Natural killer cell treated with Interleukin-12 subunit alpha and Interleukin-12 subunit beta and Interleukin-15 and Interleukin-18, amount 100 ng/mL, for 72 hours (primary cell): Measurements from ENCODE around the gene BHLHA15. TPM values are rescaled to one million over a fixed set of nuclear protein-coding genes. Genes with fewer than 3 reads are reported as not detected.
A peak's percentile ranks its signal among the peaks of the same experiment; 100 is the strongest.

Experiments
- ATAC-seq, 2 donors: fragments of 150-1000 bp; cut with Tn5 transposase in 1 of 2; sonication (Bioruptor Pico), chemical (Tn5 transposase) in 1 of 2; 2 replicates each; pipeline ENCODE4 v1.10.0; 2021
- DNase-seq: peaks from one replicate; pipeline ENCODE4 v3.0.0; 2022; ENCODE audit warnings: low spot score
- H3K27ac Mint-ChIP-seq, 2 donors: 1 replicate in 1 of 2; 2 replicates in 1 of 2; pipeline ENCODE4 v1.8.0; 2022; ENCODE audit warnings: mixed read lengths in 2 of 2, mild to moderate bottlenecking in 1 of 2, moderate library complexity in 1 of 2
- H3K27me3 Mint-ChIP-seq, 2 donors: 1 replicate in 1 of 2; 2 replicates in 1 of 2; pipeline ENCODE4 v1.8.0; 2022; ENCODE audit warnings: mixed read lengths in 2 of 2
- H3K36me3 Mint-ChIP-seq: one replicate; pipeline ENCODE4 v1.8.0; 2022; ENCODE audit warnings: mixed read lengths
- H3K4me1 Mint-ChIP-seq, 2 donors: 1 replicate in 1 of 2; 2 replicates in 1 of 2; pipeline ENCODE4 v1.8.0; 2022; ENCODE audit warnings: low read depth in 2 of 2, mixed read lengths in 2 of 2, mild to moderate bottlenecking in 1 of 2
- H3K4me3 Mint-ChIP-seq: one replicate; pipeline ENCODE4 v1.8.0; 2022; ENCODE audit warnings: mixed read lengths
- H3K9me3 Mint-ChIP-seq: 2 replicates; pipeline ENCODE4 v1.8.0; 2022; ENCODE audit warnings: mixed read lengths
- total RNA-seq, 2 donors: library from RNA; stranded (reverse); gene quantifications; one replicate each; pipeline ENCODE4 v1.2.3, GENCODE V29; 2022

BHLHA15 gene
- total RNA-seq, 2 donors from 2014 or later, result 1.8 to 2.4 TPM

- ATAC-seq, result no peak
- Mint-ChIP-seq H3K36me3 (no peaks in the 10 kb centered on the region), H3K27ac (no peak overlapping the region), H3K9me3 (no peaks in the 10 kb centered on the region), H3K27me3 (no peaks in the 10 kb centered on the region), H3K4me3 (no peak overlapping the region), H3K4me1 (no peaks in the 10 kb centered on the region)
- DNase-seq, result no peak
Observed at GRCh38 chr7:98175260-98175940, 35.8 kb upstream of the BHLHA15 start.

GRCh38 chr7:98177553-98177952, 33.7 kb upstream of the BHLHA15 start:
- no peak for ATAC-seq
- Mint-ChIP-seq H3K9me3 (no peaks in the 10 kb centered on the region), H3K36me3 (no peaks in the 10 kb centered on the region), H3K27ac (no peak overlapping the region), H3K4me3 (no peak overlapping the region), H3K4me1 (no peaks in the 10 kb centered on the region), H3K27me3 (no peaks in the 10 kb centered on the region)
- DNase-seq, result no peak

- no peaks in the 10 kb centered on the region for H3K36me3 Mint-ChIP-seq
- no peaks in the 10 kb centered on the region for H3K9me3 Mint-ChIP-seq
- H3K27ac Mint-ChIP-seq, result no peak overlapping the region
- no peaks in the 10 kb centered on the region for H3K4me1 Mint-ChIP-seq
- H3K4me3 Mint-ChIP-seq, result no peak overlapping the region
- no peak for ATAC-seq
- H3K27me3 Mint-ChIP-seq, result no peaks in the 10 kb centered on the region
- DNase-seq, result no peak
Observed at GRCh38 chr7:98178321-98178720, 32.9 kb upstream of the BHLHA15 start.

- no peak overlapping the region for H3K4me3 Mint-ChIP-seq
- no peaks in the 10 kb centered on the region for H3K27me3 Mint-ChIP-seq
- no peaks in the 10 kb centered on the region for H3K9me3 Mint-ChIP-seq
- no peaks in the 10 kb centered on the region for H3K36me3 Mint-ChIP-seq
- DNase-seq (no peak), ATAC-seq (no peak)
- no peaks in the 10 kb centered on the region for H3K4me1 Mint-ChIP-seq
- no peak overlapping the region for H3K27ac Mint-ChIP-seq
Observed at GRCh38 chr7:98178762-98179490, 32.3 kb upstream of the BHLHA15 start.

GRCh38 chr7:98180751-98181150, 30.5 kb upstream of the BHLHA15 start:
- Mint-ChIP-seq H3K4me3 (no peak overlapping the region), H3K9me3 (no peaks in the 10 kb centered on the region), H3K27ac (no peak overlapping the region), H3K27me3 (no peaks in the 10 kb centered on the region), H3K36me3 (no peaks in the 10 kb centered on the region), H3K4me1 (no peaks in the 10 kb centered on the region)
- DNase-seq (no peak), ATAC-seq (no peak)

GRCh38 chr7:98185101-98185500, 26.1 kb upstream of the BHLHA15 start:
- no peaks in the 10 kb centered on the region for H3K27me3 Mint-ChIP-seq
- DNase-seq (no peak), ATAC-seq (no peak)
- peaks cover 3 to 5% of the 10 kb centered on the region in 2 donors for H3K4me1 Mint-ChIP-seq
- H3K4me3 Mint-ChIP-seq, result no peak overlapping the region
- H3K27ac Mint-ChIP-seq, result no peak overlapping the region
- peaks cover 6% of the 10 kb centered on the region for H3K36me3 Mint-ChIP-seq
- H3K9me3 Mint-ChIP-seq, result no peaks in the 10 kb centered on the region

- ATAC-seq, result no peak
- H3K4me3 Mint-ChIP-seq, result no peak overlapping the region
- H3K27ac Mint-ChIP-seq, result no peak overlapping the region
- peaks cover 5 to 6% of the 10 kb centered on the region in 2 donors for H3K4me1 Mint-ChIP-seq
- DNase-seq, result no peak
- no peaks in the 10 kb centered on the region for H3K9me3 Mint-ChIP-seq
- no peaks in the 10 kb centered on the region for H3K27me3 Mint-ChIP-seq
- peaks cover 6% of the 10 kb centered on the region for H3K36me3 Mint-ChIP-seq
Observed at GRCh38 chr7:98186452-98187137, 24.6 kb upstream of the BHLHA15 start.

- DNase-seq (no peak), ATAC-seq (no peak)
- Mint-ChIP-seq H3K4me3 (no peak overlapping the region), H3K27me3 (no peaks in the 10 kb centered on the region), H3K36me3 (peaks cover 6% of the 10 kb centered on the region), H3K9me3 (no peaks in the 10 kb centered on the region), H3K4me1 (peaks cover 5 to 6% of the 10 kb centered on the region in 2 donors), H3K27ac (no peak overlapping the region)
Observed at GRCh38 chr7:98187138-98187502, 24.1 kb upstream of the BHLHA15 start.

- H3K4me3 Mint-ChIP-seq, result no peak overlapping the region
- H3K9me3 Mint-ChIP-seq, result no peaks in the 10 kb centered on the region
- DNase-seq (no peak), ATAC-seq (peak in 1 of 2 donors; percentile 41)
- H3K27ac Mint-ChIP-seq, result no peak overlapping the region
- H3K27me3 Mint-ChIP-seq, result no peaks in the 10 kb centered on the region
- peaks cover 6% of the 10 kb centered on the region for H3K36me3 Mint-ChIP-seq
- peaks cover 5 to 6% of the 10 kb centered on the region in 2 donors for H3K4me1 Mint-ChIP-seq
Observed at GRCh38 chr7:98189559-98189958, 21.7 kb upstream of the BHLHA15 start.

- Mint-ChIP-seq H3K9me3 (no peaks in the 10 kb centered on the region), H3K4me3 (no peak overlapping the region), H3K4me1 (peaks cover 5 to 6% of the 10 kb centered on the region in 2 donors), H3K27ac (no peak overlapping the region), H3K36me3 (peaks cover 6% of the 10 kb centered on the region), H3K27me3 (no peaks in the 10 kb centered on the region)
- DNase-seq, result no peak
- ATAC-seq, result no peak
Observed at GRCh38 chr7:98191668-98192431, 19.4 kb upstream of the BHLHA15 start.

GRCh38 chr7:98192781-98193457, 18.3 kb upstream of the BHLHA15 start:
- ATAC-seq (no peak), DNase-seq (no peak)
- Mint-ChIP-seq H3K9me3 (no peaks in the 10 kb centered on the region), H3K27me3 (no peaks in the 10 kb centered on the region), H3K36me3 (peaks cover 6% of the 10 kb centered on the region), H3K4me1 (peaks cover 5 to 6% of the 10 kb centered on the region in 2 donors), H3K27ac (no peak overlapping the region), H3K4me3 (no peak overlapping the region)

- Mint-ChIP-seq H3K4me1 (peaks cover 5 to 6% of the 10 kb centered on the region in 2 donors), H3K27ac (no peak overlapping the region), H3K27me3 (no peaks in the 10 kb centered on the region), H3K4me3 (no peak overlapping the region), H3K9me3 (no peaks in the 10 kb centered on the region), H3K36me3 (peaks cover 5% of the 10 kb centered on the region)
- no peak for ATAC-seq
- no peak for DNase-seq
Observed at GRCh38 chr7:98193474-98194180, 17.6 kb upstream of the BHLHA15 start.

- no peaks in the 10 kb centered on the region for H3K27me3 Mint-ChIP-seq
- no peaks in the 10 kb centered on the region for H3K9me3 Mint-ChIP-seq
- no peak for DNase-seq
- H3K36me3 Mint-ChIP-seq, result peaks cover 9% of the 10 kb centered on the region
- H3K4me3 Mint-ChIP-seq, result no peak overlapping the region
- H3K27ac Mint-ChIP-seq, result no peak overlapping the region
- H3K4me1 Mint-ChIP-seq, result peaks cover 5 to 9% of the 10 kb centered on the region in 2 donors
- ATAC-seq, result no peak
Observed at GRCh38 chr7:98194186-98194585, 17.1 kb upstream of the BHLHA15 start.
